A673 (cell line): Measurements from ENCODE around the gene RBFOX2. TPM values are rescaled to one million over a fixed set of nuclear protein-coding genes. Genes with fewer than 3 reads are reported as not detected.
"Not testable (repeated sequence)": the region's sequence is repeated elsewhere in the genome, so short reads cannot be mapped to it uniquely, and the experiment has no call there.

Experiments used
- BruUV-seq: library from RNA; stranded (reverse); fragments of 400-500 nt; replicated peaks from 2 replicates; lab custom pipeline; 2021; lab: Mats Ljungman, UMichigan
- CTCF ChIA-PET: fragments of 300-600 bp; sonication (Branson Sonifier 250); formaldehyde crosslinking; loops from one replicate; lab custom pipeline; 2022; ENCODE audit warnings: antibody characterized with exemption; lab: Charles Lee
- POLR2A ChIA-PET: fragments of 300-600 bp; sonication (Branson Sonifier 250); formaldehyde crosslinking; loops from one replicate; lab custom pipeline; 2022; ENCODE audit warnings: antibody characterized with exemption; ENCODE audit not compliant: low non-redundant PET; lab: Charles Lee
- DNase-seq: peaks from one replicate; pipeline ENCODE4 v3.0.0-alpha.2; 2015; ENCODE audit warnings: low spot score
- H3K27ac ChIP-seq: fragments of 200-600 bp; sonication (generic); 2 replicates; pipeline ENCODE4 v1.5.1; 2016; ENCODE audit warnings: mixed run types, low read depth, mild to moderate bottlenecking, mixed read lengths, antibody characterized with exemption, low read length; ENCODE audit not compliant: poor library complexity, severe bottlenecking
- H3K27me3 ChIP-seq: fragments of 200-600 bp; sonication (generic); replicated peaks from 2 replicates; pipeline ENCODE4 v1.6.1; 2017; ENCODE audit warnings: mixed run types, low read depth, mild to moderate bottlenecking, mixed read lengths, antibody characterized with exemption, low read length; ENCODE audit not compliant: insufficient read depth, poor library complexity
- H3K36me3 ChIP-seq: fragments of 200-600 bp; sonication (generic); 2 replicates; pipeline ENCODE4 v1.6.1; 2016; ENCODE audit warnings: mixed run types, mild to moderate bottlenecking, mixed read lengths, antibody characterized with exemption, low read length; ENCODE audit not compliant: insufficient read depth, poor library complexity, severe bottlenecking
- H3K4me1 ChIP-seq: fragments of 200-600 bp; sonication (generic); 2 replicates; pipeline ENCODE4 v1.6.1; 2017; ENCODE audit warnings: mixed run types, mild to moderate bottlenecking, mixed read lengths, antibody characterized with exemption, low read length; ENCODE audit not compliant: insufficient read depth, poor library complexity, severe bottlenecking
- H3K4me3 ChIP-seq: fragments of 200-600 bp; sonication (generic); 2 replicates; pipeline ENCODE4 v1.5.1; 2016; ENCODE audit warnings: low read depth, mixed run types, mild to moderate bottlenecking, mixed read lengths, low read length; ENCODE audit not compliant: poor library complexity, severe bottlenecking
- H3K9me3 ChIP-seq: fragments of 200-600 bp; sonication (generic); 2 replicates; pipeline ENCODE4 v1.6.1; 2016; ENCODE audit warnings: mixed run types, low read depth, mild to moderate bottlenecking, mixed read lengths, antibody characterized with exemption, low read length; ENCODE audit not compliant: poor library complexity, severe bottlenecking
- EZH2 ChIP-seq: fragments of 200-600 bp; sonication (generic); IDR thresholded peaks from 2 replicates; pipeline ENCODE4 v1.6.1; 2017; ENCODE audit warnings: borderline replicate concordance, low read depth, mild to moderate bottlenecking, mixed read lengths, antibody characterized with exemption, low read length; ENCODE audit not compliant: poor library complexity, severe bottlenecking
- intact Hi-C: fragments of 100-400 bp; cut with micrococcal nuclease; formaldehyde crosslinking; loops from one replicate; pipeline ENCODE4 v1.10.0; 2022; ENCODE audit not compliant: unreplicated experiment
- total RNA-seq: library from RNA; stranded (reverse); gene quantifications from 2 replicates; pipeline ENCODE4 v1.2.3, GENCODE V29; 2021
- TF ChIP-seq, protein P1 (sequence below): fragments of 300-800, 200-600 bp; sonication (generic); conservative IDR thresholded peaks from 2 replicates; pipeline ENCODE4 v1.5.1; 2017; ENCODE audit warnings: low read depth, mild to moderate bottlenecking, antibody characterized with exemption, low read length, moderate library complexity, mixed read lengths

RBFOX2 gene
- total RNA-seq, 1 experiment from 2014 or later, result 142 TPM

DNA sequence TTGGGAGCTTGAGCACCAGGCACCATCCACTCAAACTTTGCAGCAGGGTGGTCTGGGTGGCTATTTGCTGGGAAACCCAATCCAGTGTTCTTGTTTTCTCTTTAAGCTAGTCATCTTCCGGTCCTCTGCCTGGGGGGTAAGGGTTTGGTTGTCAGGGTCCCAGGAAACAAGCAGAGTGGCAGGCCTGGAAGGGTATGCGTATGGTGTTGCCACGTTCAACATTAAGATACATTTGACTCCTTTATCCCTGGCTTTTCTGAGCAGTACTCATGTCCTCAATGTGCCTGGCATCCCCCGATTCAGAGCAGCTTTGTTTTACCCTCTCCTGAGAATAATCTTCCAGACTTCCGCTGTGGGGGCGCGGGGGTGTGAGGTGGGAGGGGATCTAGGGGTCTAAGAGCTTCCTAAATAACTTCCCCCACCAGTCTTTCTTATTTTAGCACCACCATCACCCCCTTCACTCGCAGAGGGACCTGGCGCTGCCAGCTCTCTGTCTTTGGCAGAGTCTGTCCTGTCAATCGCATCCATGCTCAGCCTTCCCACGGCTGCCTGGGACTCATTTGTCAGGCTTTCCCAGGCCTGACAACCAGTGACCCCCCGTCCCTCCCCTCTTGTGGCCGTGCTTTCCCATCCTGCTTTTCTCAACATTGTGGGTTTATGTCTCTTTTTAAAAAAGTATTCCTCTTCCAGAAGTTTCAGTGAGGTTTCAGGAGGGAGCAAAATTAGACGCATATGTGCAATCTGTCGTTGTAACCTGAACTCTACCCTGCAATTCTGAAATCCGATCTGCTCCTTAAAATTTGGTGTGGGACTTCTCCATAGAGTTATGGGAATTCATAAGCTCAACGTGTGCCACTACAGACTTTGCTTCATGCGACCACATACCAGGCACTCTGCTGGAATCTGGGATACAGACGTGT is 27.0 kb upstream of the RBFOX2 start:
- intact Hi-C loops, result no loop called here
- DNase-seq, result no peak

DNA sequence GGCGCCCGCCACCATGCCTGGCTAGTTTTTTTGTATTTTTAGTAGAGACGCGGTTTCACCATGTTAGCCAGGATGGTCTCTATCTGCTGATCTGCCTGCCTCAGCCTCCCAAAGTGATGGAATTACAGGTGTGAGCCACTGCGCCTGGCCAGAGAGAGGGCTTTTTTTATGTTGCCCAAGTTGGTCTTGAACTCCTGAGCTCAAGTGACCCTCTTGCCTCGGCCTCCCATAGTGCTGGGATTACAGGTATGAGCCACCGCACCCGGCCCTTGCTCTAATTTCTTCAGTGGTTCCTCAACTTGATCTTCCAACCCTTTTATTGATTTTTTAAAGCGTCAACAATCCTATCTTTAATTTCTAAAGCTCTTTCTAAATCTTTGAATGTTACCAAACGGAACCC is 25.8 kb upstream of the RBFOX2 start:
- POLR2A ChIA-PET, result not testable (repeated sequence)

More for the DNA sequence above, 27.0 kb upstream of the RBFOX2 start:
- ChIA-PET POLR2A (interaction anchor here (0.6 kb wide), 1 partner anchor 25 kb away, joined by 3 read pairs; no protein-coding TSS in a partner anchor), CTCF (interaction anchor here (2.0 kb wide), 1 partner anchor 10 kb away, joined by 6 read pairs; no protein-coding TSS in a partner anchor)
- no peak overlapping the region for H3K27ac ChIP-seq
- no peak for TF ChIP-seq EZH2
- TF ChIP-seq, protein P1, sequence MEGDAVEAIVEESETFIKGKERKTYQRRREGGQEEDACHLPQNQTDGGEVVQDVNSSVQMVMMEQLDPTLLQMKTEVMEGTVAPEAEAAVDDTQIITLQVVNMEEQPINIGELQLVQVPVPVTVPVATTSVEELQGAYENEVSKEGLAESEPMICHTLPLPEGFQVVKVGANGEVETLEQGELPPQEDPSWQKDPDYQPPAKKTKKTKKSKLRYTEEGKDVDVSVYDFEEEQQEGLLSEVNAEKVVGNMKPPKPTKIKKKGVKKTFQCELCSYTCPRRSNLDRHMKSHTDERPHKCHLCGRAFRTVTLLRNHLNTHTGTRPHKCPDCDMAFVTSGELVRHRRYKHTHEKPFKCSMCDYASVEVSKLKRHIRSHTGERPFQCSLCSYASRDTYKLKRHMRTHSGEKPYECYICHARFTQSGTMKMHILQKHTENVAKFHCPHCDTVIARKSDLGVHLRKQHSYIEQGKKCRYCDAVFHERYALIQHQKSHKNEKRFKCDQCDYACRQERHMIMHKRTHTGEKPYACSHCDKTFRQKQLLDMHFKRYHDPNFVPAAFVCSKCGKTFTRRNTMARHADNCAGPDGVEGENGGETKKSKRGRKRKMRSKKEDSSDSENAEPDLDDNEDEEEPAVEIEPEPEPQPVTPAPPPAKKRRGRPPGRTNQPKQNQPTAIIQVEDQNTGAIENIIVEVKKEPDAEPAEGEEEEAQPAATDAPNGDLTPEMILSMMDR, result no peak
- BruUV-seq, result no TSS peak
- no peaks in the 10 kb centered on the region for H3K27me3 ChIP-seq
- peaks cover 8% of the 10 kb centered on the region for H3K4me1 ChIP-seq
- no peaks in the 10 kb centered on the region for H3K36me3 ChIP-seq
- H3K4me3 ChIP-seq, result no peak overlapping the region
- no peaks in the 10 kb centered on the region for H3K9me3 ChIP-seq

DNA sequence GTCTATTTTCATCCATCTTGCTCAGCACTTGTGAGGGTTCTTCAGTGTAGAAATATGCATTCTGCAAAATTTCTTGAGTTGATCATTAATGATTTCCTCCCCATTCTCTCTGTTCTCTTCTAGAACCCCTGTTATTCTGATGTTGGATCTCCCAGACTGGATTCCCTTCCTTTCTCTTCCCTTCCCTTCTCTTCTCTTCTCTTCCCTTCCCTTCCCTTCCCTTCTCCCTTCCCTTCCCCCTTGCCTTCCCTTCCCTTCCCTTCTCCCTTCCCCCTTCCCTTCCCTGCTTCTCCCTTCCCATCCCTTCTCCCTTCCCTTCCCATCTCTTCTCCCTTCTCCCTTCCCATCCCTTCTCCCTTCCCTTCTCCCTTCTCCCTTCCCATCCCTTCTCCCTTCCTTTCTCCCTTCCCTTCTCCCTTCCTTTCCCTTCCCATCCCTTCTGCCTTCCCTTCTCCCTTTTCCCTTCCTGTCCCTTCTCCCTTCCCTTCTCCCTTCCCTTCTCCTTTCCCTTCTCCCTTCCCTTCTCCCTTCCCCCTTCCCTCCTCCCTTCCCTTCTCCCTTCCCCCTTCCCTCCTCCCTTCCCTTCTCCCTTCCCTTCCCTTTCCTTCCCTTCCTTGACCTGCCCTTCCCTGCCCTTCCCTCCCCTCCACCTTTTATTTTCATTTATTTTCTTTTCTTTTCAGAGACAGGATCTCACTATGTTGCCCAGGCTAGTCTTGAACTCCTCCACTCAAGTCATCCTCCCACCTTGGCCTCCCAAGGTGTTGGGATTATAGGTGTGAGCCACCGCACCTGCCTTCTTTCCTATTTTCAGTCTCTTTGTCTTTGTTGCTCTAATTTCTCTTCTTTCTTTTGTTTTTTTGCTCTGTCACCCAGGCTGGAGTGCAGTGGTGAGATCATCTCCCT is 24.9 kb upstream of the RBFOX2 start:
- Histone ChIP-seq H3K36me3 (no peaks in the 10 kb centered on the region), H3K27me3 (no peaks in the 10 kb centered on the region), H3K4me3 (no peak overlapping the region), H3K27ac (no peak overlapping the region), H3K4me1 (peaks cover 8% of the 10 kb centered on the region), H3K9me3 (no peaks in the 10 kb centered on the region)
- TF ChIP-seq EZH2, result no peak
- TF ChIP-seq, protein P1, result no peak
- POLR2A ChIA-PET, result no interaction called here
- no peak for DNase-seq
- BruUV-seq, result no TSS peak
- CTCF ChIA-PET, result no interaction called here
- intact Hi-C loops, result no loop called here

More for the DNA sequence above, 25.8 kb upstream of the RBFOX2 start:
- intact Hi-C loops, DNase-seq, H3K4me1 ChIP-seq, H3K36me3 ChIP-seq, H3K27me3 ChIP-seq, H3K4me3 ChIP-seq, H3K9me3 ChIP-seq, CTCF ChIA-PET, BruUV-seq, H3K27ac ChIP-seq: not testable (repeated sequence)
